ENCODE results near the gene FIP1L1. TPM values are rescaled to one million over a fixed set of nuclear protein-coding genes. Genes with fewer than 3 reads are reported as not detected.

Gene FIP1L1
- total and polyA plus RNA-seq, 4 donors = 33.2 to 49.8 (median 41.2) TPM

- H3K27me3 ChIP-seq (ENCODE audit: control insufficient read depth in 1 of 2, insufficient read depth in 2 of 2, low read length in 1 of 2) = no peaks in the 10 kb centered on the region
- no peaks in the 10 kb centered on the region for H3K4me1 ChIP-seq (ENCODE audit: control insufficient read depth in 1 of 2, insufficient read depth in 2 of 2, low read length in 2 of 2)
- WGBS, 2 donors = 98 to 100% methylated on average over 1 of the region's 1 CpG
- no peak overlapping the region for H3K4me3 ChIP-seq (ENCODE audit: low read length in 2 of 2)
- ATAC-seq (ENCODE audit: low FRiP score) = no peak
- intact Hi-C loops (cut with DNase I) = no loop called here
- no peak for DNase-seq
- no peaks in the 10 kb centered on the region for H3K9me3 ChIP-seq (ENCODE audit: control insufficient read depth, low read length)
- H3K36me3 ChIP-seq (ENCODE audit: control insufficient read depth in 1 of 2, insufficient read depth in 2 of 2, low read length in 1 of 2) = no peaks in the 10 kb centered on the region
- H3K27ac ChIP-seq (ENCODE audit: low read depth in 1 of 2, low read length in 2 of 2) = no peak overlapping the region
Observed at GRCh38 chr4:53422367-53422766, 44.9 kb downstream of the FIP1L1 start.

GRCh38 chr4:53424280-53424679, 46.8 kb downstream of the FIP1L1 start:
- H3K4me1 ChIP-seq (ENCODE audit: control insufficient read depth in 1 of 2, insufficient read depth in 2 of 2, low read length in 2 of 2) = no peaks in the 10 kb centered on the region
- H3K9me3 ChIP-seq (ENCODE audit: control insufficient read depth, low read length) = no peaks in the 10 kb centered on the region
- no peak overlapping the region for H3K27ac ChIP-seq (ENCODE audit: low read depth in 1 of 2, low read length in 2 of 2)
- H3K4me3 ChIP-seq (ENCODE audit: low read length in 2 of 2) = no peak overlapping the region
- H3K36me3 ChIP-seq (ENCODE audit: control insufficient read depth in 1 of 2, insufficient read depth in 2 of 2, low read length in 1 of 2) = no peaks in the 10 kb centered on the region
- no peaks in the 10 kb centered on the region for H3K27me3 ChIP-seq (ENCODE audit: control insufficient read depth in 1 of 2, insufficient read depth in 2 of 2, low read length in 1 of 2)
- ATAC-seq (ENCODE audit: low FRiP score) (no peak), DNase-seq (no peak)
- intact Hi-C loops (cut with DNase I) = no loop called here

- no peak overlapping the region for H3K27ac ChIP-seq (ENCODE audit: low read depth in 1 of 2, low read length in 2 of 2)
- ATAC-seq (ENCODE audit: low FRiP score) = no peak
Observed at GRCh38 chr4:53427366-53427765, 49.9 kb downstream of the FIP1L1 start.

GRCh38 chr4:53431052-53431451, 53.6 kb downstream of the FIP1L1 start:
- Histone ChIP-seq H3K36me3 (ENCODE audit: control insufficient read depth in 1 of 2, insufficient read depth in 2 of 2, low read length in 1 of 2) (peaks cover 0 to 3% of the 10 kb centered on the region in 2 donors), H3K4me1 (ENCODE audit: control insufficient read depth in 1 of 2, insufficient read depth in 2 of 2, low read length in 2 of 2) (no peaks in the 10 kb centered on the region), H3K9me3 (ENCODE audit: control insufficient read depth, low read length) (no peaks in the 10 kb centered on the region), H3K4me3 (ENCODE audit: low read length in 2 of 2) (no peak overlapping the region), H3K27me3 (ENCODE audit: control insufficient read depth in 1 of 2, insufficient read depth in 2 of 2, low read length in 1 of 2) (no peaks in the 10 kb centered on the region), H3K27ac (ENCODE audit: low read depth in 1 of 2, low read length in 2 of 2) (no peak overlapping the region)
- intact Hi-C loops (cut with DNase I) = no loop called here
- ATAC-seq (ENCODE audit: low FRiP score) = no peak
- 93 to 94% methylated on average over 5 of the region's 5 CpGs for WGBS, 2 donors
- DNase-seq = no peak

More at GRCh38 chr4:53427366-53427765, 49.9 kb downstream of the FIP1L1 start:
- DNase-seq = no peak
- Histone ChIP-seq H3K4me1 (ENCODE audit: control insufficient read depth in 1 of 2, insufficient read depth in 2 of 2, low read length in 2 of 2) (no peaks in the 10 kb centered on the region), H3K27me3 (ENCODE audit: control insufficient read depth in 1 of 2, insufficient read depth in 2 of 2, low read length in 1 of 2) (no peaks in the 10 kb centered on the region), H3K4me3 (ENCODE audit: low read length in 2 of 2) (no peak overlapping the region), H3K36me3 (ENCODE audit: control insufficient read depth in 1 of 2, insufficient read depth in 2 of 2, low read length in 1 of 2) (peaks cover 0 to 3% of the 10 kb centered on the region in 2 donors), H3K9me3 (ENCODE audit: control insufficient read depth, low read length) (no peaks in the 10 kb centered on the region)
- intact Hi-C loops (cut with DNase I) = loop anchor here in 1 of 2 donors (5.0 kb wide), 1 partner anchor 35 kb away; no protein-coding TSS in a partner anchor

- H3K27me3 ChIP-seq (ENCODE audit: control insufficient read depth in 1 of 2, insufficient read depth in 2 of 2, low read length in 1 of 2) = no peaks in the 10 kb centered on the region
- WGBS, 2 donors = 89% methylated on average over 4 of the region's 4 CpGs
- H3K4me3 ChIP-seq (ENCODE audit: low read length in 2 of 2) = no peak overlapping the region
- H3K4me1 ChIP-seq (ENCODE audit: control insufficient read depth in 1 of 2, insufficient read depth in 2 of 2, low read length in 2 of 2) = no peaks in the 10 kb centered on the region
- intact Hi-C loops (cut with DNase I) = no loop called here
- no peak overlapping the region for H3K27ac ChIP-seq (ENCODE audit: low read depth in 1 of 2, low read length in 2 of 2)
- H3K9me3 ChIP-seq (ENCODE audit: control insufficient read depth, low read length) = no peaks in the 10 kb centered on the region
- no peak for ATAC-seq (ENCODE audit: low FRiP score)
- DNase-seq = no peak
- H3K36me3 ChIP-seq (ENCODE audit: control insufficient read depth in 1 of 2, insufficient read depth in 2 of 2, low read length in 1 of 2) = peaks cover 0 to 3% of the 10 kb centered on the region in 2 donors
Observed at GRCh38 chr4:53432528-53433424, 55.3 kb downstream of the FIP1L1 start.

- H3K4me3 ChIP-seq (ENCODE audit: low read length in 2 of 2) = no peak overlapping the region
- no peaks in the 10 kb centered on the region for H3K27me3 ChIP-seq (ENCODE audit: control insufficient read depth in 1 of 2, insufficient read depth in 2 of 2, low read length in 1 of 2)
- H3K27ac ChIP-seq (ENCODE audit: low read depth in 1 of 2, low read length in 2 of 2) = no peak overlapping the region
- no peaks in the 10 kb centered on the region for H3K9me3 ChIP-seq (ENCODE audit: control insufficient read depth, low read length)
- intact Hi-C loops (cut with DNase I) = no loop called here
- H3K36me3 ChIP-seq (ENCODE audit: control insufficient read depth in 1 of 2, insufficient read depth in 2 of 2, low read length in 1 of 2) = no peaks in the 10 kb centered on the region
- no peaks in the 10 kb centered on the region for H3K4me1 ChIP-seq (ENCODE audit: control insufficient read depth in 1 of 2, insufficient read depth in 2 of 2, low read length in 2 of 2)
- ATAC-seq (ENCODE audit: low FRiP score) (no peak), DNase-seq (no peak)
- WGBS, 2 donors = 95 to 96% methylated on average over 1 of the region's 1 CpG
Observed at GRCh38 chr4:53436251-53436650, 58.8 kb downstream of the FIP1L1 start.

- Histone ChIP-seq H3K36me3 (ENCODE audit: control insufficient read depth in 1 of 2, insufficient read depth in 2 of 2, low read length in 1 of 2) (no peaks in the 10 kb centered on the region), H3K27me3 (ENCODE audit: control insufficient read depth in 1 of 2, insufficient read depth in 2 of 2, low read length in 1 of 2) (no peaks in the 10 kb centered on the region), H3K27ac (ENCODE audit: low read depth in 1 of 2, low read length in 2 of 2) (no peak overlapping the region), H3K4me3 (ENCODE audit: low read length in 2 of 2) (no peak overlapping the region), H3K4me1 (ENCODE audit: control insufficient read depth in 1 of 2, insufficient read depth in 2 of 2, low read length in 2 of 2) (no peaks in the 10 kb centered on the region), H3K9me3 (ENCODE audit: control insufficient read depth, low read length) (no peaks in the 10 kb centered on the region)
- intact Hi-C loops (cut with DNase I) = no loop called here
- WGBS, 2 donors = 84 to 88% methylated on average over 1 of the region's 1 CpG
- no peak for ATAC-seq (ENCODE audit: low FRiP score)
- no peak for DNase-seq
Observed at GRCh38 chr4:53441564-53441963, 64.1 kb downstream of the FIP1L1 start.

GRCh38 chr4:53444954-53445353, 67.5 kb downstream of the FIP1L1 start:
- no peak overlapping the region for H3K27ac ChIP-seq (ENCODE audit: low read depth in 1 of 2, low read length in 2 of 2)
- intact Hi-C loops (cut with DNase I) = no loop called here
- no peaks in the 10 kb centered on the region for H3K4me1 ChIP-seq (ENCODE audit: control insufficient read depth in 1 of 2, insufficient read depth in 2 of 2, low read length in 2 of 2)
- WGBS, 2 donors = 80 to 92% methylated on average over 2 of the region's 2 CpGs
- no peak for DNase-seq
- no peak overlapping the region for H3K4me3 ChIP-seq (ENCODE audit: low read length in 2 of 2)
- no peak for ATAC-seq (ENCODE audit: low FRiP score)
- H3K36me3 ChIP-seq (ENCODE audit: control insufficient read depth in 1 of 2, insufficient read depth in 2 of 2, low read length in 1 of 2) = no peaks in the 10 kb centered on the region
- H3K9me3 ChIP-seq (ENCODE audit: control insufficient read depth, low read length) = no peaks in the 10 kb centered on the region
- H3K27me3 ChIP-seq (ENCODE audit: control insufficient read depth in 1 of 2, insufficient read depth in 2 of 2, low read length in 1 of 2) = no peaks in the 10 kb centered on the region

GRCh38 chr4:53450773-53451172, 73.3 kb downstream of the FIP1L1 start:
- Histone ChIP-seq H3K27me3 (ENCODE audit: control insufficient read depth in 1 of 2, insufficient read depth in 2 of 2, low read length in 1 of 2) (no peaks in the 10 kb centered on the region), H3K9me3 (ENCODE audit: control insufficient read depth, low read length) (no peaks in the 10 kb centered on the region), H3K4me3 (ENCODE audit: low read length in 2 of 2) (no peak overlapping the region), H3K27ac (ENCODE audit: low read depth in 1 of 2, low read length in 2 of 2) (no peak overlapping the region), H3K36me3 (ENCODE audit: control insufficient read depth in 1 of 2, insufficient read depth in 2 of 2, low read length in 1 of 2) (peaks cover 2 to 4% of the 10 kb centered on the region in 2 donors), H3K4me1 (ENCODE audit: control insufficient read depth in 1 of 2, insufficient read depth in 2 of 2, low read length in 2 of 2) (peaks cover 0 to 3% of the 10 kb centered on the region in 2 donors)
- intact Hi-C loops (cut with DNase I) = no loop called here
- no peak for ATAC-seq (ENCODE audit: low FRiP score)
- WGBS, 2 donors = 73 to 82% methylated on average over 3 of the region's 3 CpGs
- DNase-seq = no peak

All from aorta (tissue), 5 donors.